SK-N-MC (cell line): ENCODE results near the gene CGB2.
"Not testable (repeated sequence)": the region's sequence is repeated elsewhere in the genome, so short reads cannot be mapped to it uniquely, and the experiment has no call there.

ENCODE experiments used
- DNase-seq: peaks from one replicate; pipeline ENCODE4 v3.0.0-alpha.2; 2011; ENCODE audit warnings: low read depth, low spot score
- H3K27ac ChIP-seq: fragments of 200-600 bp; sonication (generic); 2 replicates; pipeline ENCODE4 v1.5.1; 2016; ENCODE audit warnings: mixed run types
- H3K36me3 ChIP-seq: fragments of 200-600 bp; sonication (generic); 2 replicates; pipeline ENCODE4 v1.6.1; 2017; ENCODE audit warnings: antibody characterized with exemption, low read length, mixed read lengths; ENCODE audit not compliant: insufficient read depth
- H3K4me3 ChIP-seq: fragments of 200-600 bp; sonication (generic); 2 replicates; pipeline ENCODE4 v1.5.1; 2016
- H3K9ac ChIP-seq: fragments of 200-600 bp; sonication (generic); 2 replicates; pipeline ENCODE4 v1.8.0; 2017; ENCODE audit warnings: mixed run types, mixed read lengths; ENCODE audit not compliant: insufficient read length
- H3K9me3 ChIP-seq: fragments of 200-600 bp; sonication (generic); 2 replicates; pipeline ENCODE4 v1.6.1; 2017; ENCODE audit warnings: low read depth, mild to moderate bottlenecking, antibody characterized with exemption, low read length, moderate library complexity, mixed read lengths
- EZH2 ChIP-seq: fragments of 200-600 bp; sonication (generic); IDR thresholded peaks from one replicate; pipeline ENCODE4 v1.6.1; 2017; ENCODE audit warnings: antibody characterized with exemption
- FOXP2 ChIP-seq: optimal IDR thresholded peaks from 2 replicates; pipeline ENCODE3; 2011; ENCODE audit warnings: mild to moderate bottlenecking, moderate library complexity; ENCODE audit not compliant: insufficient read depth; ENCODE audit errors: extremely low read length, control extremely low read depth
- POLR2AphosphoS5 ChIP-seq: IDR thresholded peaks from 2 replicates; pipeline ENCODE4 v1.6.1; 2012; ENCODE audit warnings: mild to moderate bottlenecking, low read depth, low read length, borderline replicate concordance

The CGB2 gene

DNA sequence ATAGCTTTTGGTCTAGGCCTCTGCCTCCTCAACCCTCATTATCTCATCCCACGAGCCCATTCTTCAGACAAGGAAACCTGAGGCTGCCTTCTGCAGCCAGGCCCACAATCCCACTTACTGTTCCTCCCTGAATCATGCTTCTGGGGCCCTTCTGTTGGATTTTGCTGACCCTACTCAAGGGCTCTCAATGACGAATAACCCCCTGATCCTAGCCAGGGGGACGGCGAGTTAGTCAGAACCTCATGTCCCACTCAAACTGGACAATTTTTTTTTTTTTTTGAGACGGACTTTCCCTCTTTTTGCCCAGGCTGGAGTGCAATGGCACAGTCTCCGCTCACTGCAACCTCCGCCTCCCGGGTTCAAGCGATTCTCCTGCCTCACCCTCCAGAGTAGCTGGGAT is 9.6 kb upstream of the CGB2 start:
- Histone ChIP-seq H3K9ac (no peak overlapping the region), H3K36me3 (no peaks in the 10 kb centered on the region), H3K4me3 (no peak overlapping the region), H3K27ac (no peak overlapping the region), H3K9me3 (no peaks in the 10 kb centered on the region)
- TF ChIP-seq EZH2, result no peak
- no peak for TF ChIP-seq FOXP2
- no peak for TF ChIP-seq POLR2AphosphoS5
- no peak for DNase-seq

GRCh38 chr19:49024233-49024632 is 7.5 kb upstream of the CGB2 start, which contains the start of gene CGB3:
CGB3 (minus strand) TSS chr19:49024333; CDS start chr19:49023971, 362 bp downstream.
- H3K9ac ChIP-seq, DNase-seq, H3K9me3 ChIP-seq, H3K27ac ChIP-seq, H3K4me3 ChIP-seq, H3K36me3 ChIP-seq: not testable (repeated sequence)

- not testable (repeated sequence) for H3K4me3 ChIP-seq, H3K9me3 ChIP-seq, DNase-seq, H3K36me3 ChIP-seq, H3K9ac ChIP-seq, H3K27ac ChIP-seq
These were observed 6.6 kb upstream of the CGB2 start for GRCh38 chr19:49025088-49025487.

GRCh38 chr19:49025599-49025998 is 6.1 kb upstream of the CGB2 start:
- H3K36me3 ChIP-seq, H3K27ac ChIP-seq, H3K9me3 ChIP-seq, DNase-seq, H3K9ac ChIP-seq, H3K4me3 ChIP-seq: not testable (repeated sequence)

DNA sequence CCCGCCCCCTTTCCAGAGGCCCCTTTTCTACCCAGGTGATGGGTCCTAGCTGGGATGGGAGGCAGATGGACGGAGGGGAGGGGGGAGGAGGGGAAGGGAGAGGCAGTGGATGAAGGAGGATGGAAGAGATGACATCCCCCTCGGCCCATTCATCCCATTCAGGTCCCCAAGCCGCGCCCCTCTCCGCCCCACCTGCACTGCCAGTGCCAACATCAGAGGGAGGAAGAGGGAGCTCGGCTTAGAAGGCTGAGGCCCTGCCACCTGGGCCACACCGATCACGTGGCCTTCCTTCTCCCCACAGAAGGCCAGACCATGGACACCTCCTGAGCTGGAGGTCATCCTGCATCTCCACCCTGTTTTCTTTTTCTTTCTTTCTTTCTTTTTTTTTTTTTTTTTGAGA is 3.0 kb upstream of the CGB2 start:
- DNase-seq, H3K9me3 ChIP-seq, H3K9ac ChIP-seq, H3K4me3 ChIP-seq, H3K27ac ChIP-seq, H3K36me3 ChIP-seq: not testable (repeated sequence)

DNA sequence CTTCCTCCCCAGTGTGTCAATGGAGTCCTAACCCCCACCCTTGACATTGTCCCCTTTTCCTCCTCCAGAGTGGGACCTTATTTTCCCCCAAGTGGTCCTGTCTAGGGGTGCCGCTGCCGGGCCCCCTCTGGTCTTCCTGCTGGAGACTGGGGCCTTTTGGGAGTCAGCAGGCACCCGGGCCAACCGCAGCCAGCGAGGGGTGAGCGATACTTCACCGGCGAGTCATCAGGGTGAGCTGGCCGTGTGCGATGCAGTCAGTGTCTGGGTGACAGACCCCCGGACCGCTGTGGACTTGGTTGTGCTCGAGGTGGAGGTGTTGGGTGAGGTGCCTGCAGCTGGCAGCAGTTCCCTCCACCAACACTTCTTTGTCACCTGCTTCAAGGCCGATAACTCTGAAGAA is 1.9 kb upstream of the CGB2 start:
- not testable (repeated sequence) for H3K9me3 ChIP-seq, H3K9ac ChIP-seq, DNase-seq, H3K4me3 ChIP-seq, H3K27ac ChIP-seq, H3K36me3 ChIP-seq

GRCh38 chr19:49030323-49030722 is 1.4 kb upstream of the CGB2 start:
- DNase-seq, H3K9ac ChIP-seq, H3K4me3 ChIP-seq, H3K9me3 ChIP-seq, H3K36me3 ChIP-seq, H3K27ac ChIP-seq: not testable (repeated sequence)

- not testable (repeated sequence) for DNase-seq, H3K4me3 ChIP-seq, H3K9me3 ChIP-seq, H3K9ac ChIP-seq, H3K27ac ChIP-seq, H3K36me3 ChIP-seq
These were observed 5.1 kb downstream of the CGB2 start, which contains the start of gene CGB1 for GRCh38 chr19:49036815-49037214. CGB1 (minus strand) TSS chr19:49036895; CDS start chr19:49036711, 184 bp downstream.

DNA sequence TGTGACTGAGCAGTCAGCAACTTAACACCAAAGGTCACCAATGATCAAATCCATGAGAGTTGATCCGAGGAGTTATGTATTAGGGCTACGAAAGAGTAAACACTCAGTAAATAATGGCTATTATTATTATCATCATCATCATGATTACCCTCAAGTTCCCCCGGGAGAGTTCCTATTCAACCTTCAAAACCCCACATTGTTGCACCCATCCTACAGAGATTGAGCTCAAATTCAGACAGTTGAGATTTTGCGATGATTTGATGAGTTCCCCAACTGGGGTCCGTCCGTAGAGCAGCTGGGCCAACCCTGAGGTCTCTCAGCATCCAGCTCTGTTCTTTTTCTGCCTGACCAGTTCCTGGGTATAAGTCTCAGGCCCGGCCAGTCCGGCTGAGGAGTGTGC is 6.4 kb downstream of the CGB2 start:
- not testable (repeated sequence) for H3K9ac ChIP-seq, H3K9me3 ChIP-seq, H3K4me3 ChIP-seq, H3K36me3 ChIP-seq, H3K27ac ChIP-seq, DNase-seq

GRCh38 chr19:49038557-49039276 is 7.0 kb downstream of the CGB2 start:
- H3K36me3 ChIP-seq, H3K9ac ChIP-seq, DNase-seq, H3K27ac ChIP-seq, H3K4me3 ChIP-seq, H3K9me3 ChIP-seq: not testable (repeated sequence)

- not testable (repeated sequence) for H3K36me3 ChIP-seq, H3K27ac ChIP-seq, DNase-seq, H3K9ac ChIP-seq, H3K4me3 ChIP-seq, H3K9me3 ChIP-seq
These were observed 8.0 kb downstream of the CGB2 start for GRCh38 chr19:49039736-49040135.
